OCI-LY1 (cell line): ENCODE measurements around the gene ZSCAN23.

Source experiments
- H2AFZ ChIP-seq: fragments of 200-600 bp; sonication (generic), shearing (Covaris generic); 2 replicates; pipeline ENCODE4 v1.6.0; 2014; ENCODE audit warnings: antibody characterized with exemption, mild to moderate bottlenecking, low read length
- H3F3A ChIP-seq: fragments of 200-600 bp; sonication (generic), shearing (Covaris generic); 2 replicates; pipeline ENCODE4 v1.6.0; 2014; ENCODE audit warnings: mild to moderate bottlenecking, antibody characterized with exemption, low read length, moderate library complexity; ENCODE audit not compliant: insufficient read depth
- H3K27ac ChIP-seq: fragments of 200-600 bp; sonication (generic); 2 replicates; pipeline ENCODE4 v1.5.1; 2014; ENCODE audit warnings: low read length, mixed run types, mild to moderate bottlenecking, low read depth; ENCODE audit not compliant: poor library complexity, severe bottlenecking
- H3K27me3 ChIP-seq: fragments of 200-600 bp; sonication (generic); 2 replicates; pipeline ENCODE4 v1.6.0; 2014; ENCODE audit warnings: antibody characterized with exemption, mild to moderate bottlenecking, low read length, moderate library complexity; ENCODE audit not compliant: insufficient read depth
- H3K36me3 ChIP-seq: fragments of 200-600 bp; sonication (generic); 2 replicates; pipeline ENCODE4 v1.6.1; 2014; ENCODE audit warnings: mild to moderate bottlenecking, antibody characterized with exemption, low read length, moderate library complexity, mixed read lengths; ENCODE audit not compliant: insufficient read depth
- H3K4me1 ChIP-seq: fragments of 200-600 bp; sonication (generic); 2 replicates; pipeline ENCODE4 v1.5.1; 2014; ENCODE audit warnings: mild to moderate bottlenecking, low read length, moderate library complexity; ENCODE audit not compliant: insufficient read depth, severe bottlenecking
- H3K4me2 ChIP-seq: fragments of 200-600 bp; sonication (generic), shearing (Covaris generic); 2 replicates; pipeline ENCODE4 v1.6.1; 2014; ENCODE audit warnings: low read length
- H3K4me3 ChIP-seq: fragments of 200-600 bp; sonication (generic); 2 replicates; pipeline ENCODE4 v1.5.1; 2014; ENCODE audit warnings: low read length, low read depth, mild to moderate bottlenecking, mixed read lengths; ENCODE audit not compliant: poor library complexity, severe bottlenecking
- H3K79me2 ChIP-seq: fragments of 200-600 bp; shearing (Covaris generic); 2 replicates; pipeline ENCODE4 v1.6.1; 2016; ENCODE audit warnings: mixed run types, low read length, mixed read lengths; ENCODE audit not compliant: insufficient read depth
- H3K9ac ChIP-seq: fragments of 200-600 bp; sonication (generic), shearing (Covaris generic); 2 replicates; pipeline ENCODE4 v1.6.1; 2014; ENCODE audit warnings: mild to moderate bottlenecking, low read length, mixed read lengths
- H3K9me2 ChIP-seq: fragments of 200-600 bp; sonication (generic), shearing (Covaris generic); 2 replicates; pipeline ENCODE4 v1.6.1; 2014; ENCODE audit warnings: low read depth, mild to moderate bottlenecking, low read length, mixed read lengths
- H3K9me3 ChIP-seq: fragments of 200-600 bp; shearing (Covaris generic); 2 replicates; pipeline ENCODE4 v1.6.1; 2014; ENCODE audit warnings: low read length, mixed read lengths
- H4K20me1 ChIP-seq: fragments of 200-600 bp; sonication (generic), shearing (Covaris generic); 2 replicates; pipeline ENCODE4 v1.6.0; 2016; ENCODE audit warnings: mild to moderate bottlenecking, low read length; ENCODE audit not compliant: insufficient read depth
- CTCF ChIP-seq: fragments of 200-600 bp; sonication (generic), shearing (Covaris generic); IDR thresholded peaks from 2 replicates; pipeline ENCODE4 v1.5.1; 2017; ENCODE audit warnings: mild to moderate bottlenecking, antibody characterized with exemption, low read length, moderate library complexity, mixed read lengths
- EZH2 ChIP-seq: fragments of 200-600 bp; sonication (generic), shearing (Covaris generic); IDR thresholded peaks from 2 replicates; pipeline ENCODE4 v1.8.0; 2017; ENCODE audit warnings: borderline replicate concordance, mixed run types, mild to moderate bottlenecking, antibody characterized with exemption, low read length, moderate library complexity, mixed read lengths

ZSCAN23 gene

GRCh38 chr6:28402197-28402596 lies 41.1 kb downstream of the ZSCAN23 start:
- peaks cover 28% of the 10 kb centered on the region for H3K4me1 ChIP-seq
- H3K9ac ChIP-seq: no peak overlapping the region
- H3K36me3 ChIP-seq: peaks cover 11% of the 10 kb centered on the region

DNA sequence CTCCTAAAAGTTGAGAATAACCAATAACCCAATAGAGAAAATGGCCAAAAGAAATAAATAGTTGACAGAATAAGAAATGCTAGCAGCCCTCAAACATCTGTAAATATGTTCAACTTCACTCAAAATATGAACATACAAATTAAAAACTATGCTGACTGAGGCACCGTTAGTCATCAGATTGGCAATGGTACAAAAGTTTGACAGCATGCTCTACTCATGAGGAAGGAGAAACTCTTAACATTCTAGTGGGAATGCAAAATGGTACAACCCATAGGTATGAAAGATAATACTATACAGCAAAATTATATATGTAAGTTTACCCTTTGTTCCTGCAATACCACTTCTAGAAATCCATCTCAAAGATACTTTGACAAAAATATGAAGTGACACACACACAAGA lies 42.1 kb downstream of the ZSCAN23 start:
- Histone ChIP-seq H3K4me3 (no peak overlapping the region), H2AFZ (no peak overlapping the region), H3K9me2 (no peaks in the 10 kb centered on the region), H3K27me3 (no peaks in the 10 kb centered on the region), H3K9me3 (no peaks in the 10 kb centered on the region), H3K4me2 (no peak overlapping the region), H3K9ac (no peak overlapping the region), H3K79me2 (peaks cover 7% of the 10 kb centered on the region; the same call in 1 of the 2 replicates), H4K20me1 (no peaks in the 10 kb centered on the region), H3K27ac (no peak overlapping the region), H3F3A (no peaks in the 10 kb centered on the region), H3K4me1 (peaks cover 39% of the 10 kb centered on the region), H3K36me3 (peaks cover 21% of the 10 kb centered on the region)
- TF ChIP-seq EZH2 (no peak), CTCF (no peak)

More at GRCh38 chr6:28402197-28402596, 41.1 kb downstream of the ZSCAN23 start:
- no peak overlapping the region for H3K4me2 ChIP-seq
- no peak overlapping the region for H2AFZ ChIP-seq
- no peak overlapping the region for H3K27ac ChIP-seq
- no peak overlapping the region for H3K4me3 ChIP-seq
- no peaks in the 10 kb centered on the region for H3F3A ChIP-seq
- no peaks in the 10 kb centered on the region for H3K9me3 ChIP-seq
- no peaks in the 10 kb centered on the region for H3K27me3 ChIP-seq
- peaks cover 6% of the 10 kb centered on the region; the same call in 1 of the 2 replicates for H3K79me2 ChIP-seq
- H3K9me2 ChIP-seq: no peaks in the 10 kb centered on the region
- H4K20me1 ChIP-seq: no peaks in the 10 kb centered on the region
- no peak for TF ChIP-seq EZH2
- TF ChIP-seq CTCF: no peak

- Histone ChIP-seq H3K9me3 (no peaks in the 10 kb centered on the region), H3K27ac (no peak overlapping the region), H3F3A (no peaks in the 10 kb centered on the region), H3K9ac (peak overlapping the region; percentile 96), H3K4me3 (peak overlapping the region; percentile 93), H3K4me1 (peaks cover 49% of the 10 kb centered on the region), H3K36me3 (peaks cover 32% of the 10 kb centered on the region), H3K79me2 (peaks cover 9% of the 10 kb centered on the region), H3K27me3 (no peaks in the 10 kb centered on the region), H4K20me1 (no peaks in the 10 kb centered on the region), H2AFZ (peak overlapping the region; percentile 99), H3K4me2 (peak overlapping the region; percentile 83), H3K9me2 (no peaks in the 10 kb centered on the region)
- TF ChIP-seq EZH2 (no peak), CTCF (no peak)
Measured at GRCh38 chr6:28400122-28400451, 43.2 kb downstream of the ZSCAN23 start.
